Adrenal gland (tissue), 5 donors: ENCODE results near the gene SORL1-AS1.

Source experiments
- CTCF ChIP-seq, 6 experiments: fragments of 450-650 bp in 4 of 6; fragments of 200-600 bp in 2 of 6; sonication (generic) in 1 of 6; IDR thresholded peaks; 1 replicate in 5 of 6; 2 replicates in 1 of 6; pipeline versions ENCODE4 v1.5.1 to v1.8.0; 2016 to 2021; ENCODE audit warnings: antibody characterized with exemption in 6 of 6, mild to moderate bottlenecking in 2 of 6, moderate library complexity in 1 of 6
- POLR2A ChIP-seq, 2 donors: fragments of 450-650 bp; IDR thresholded peaks; one replicate each; pipeline ENCODE4 v1.6.1; 2017; ENCODE audit warnings: antibody characterized with exemption in 2 of 2, mild to moderate bottlenecking in 2 of 2, moderate library complexity in 1 of 2
- donor health status: DM: no; HTN: no; CAD: no.

DNA sequence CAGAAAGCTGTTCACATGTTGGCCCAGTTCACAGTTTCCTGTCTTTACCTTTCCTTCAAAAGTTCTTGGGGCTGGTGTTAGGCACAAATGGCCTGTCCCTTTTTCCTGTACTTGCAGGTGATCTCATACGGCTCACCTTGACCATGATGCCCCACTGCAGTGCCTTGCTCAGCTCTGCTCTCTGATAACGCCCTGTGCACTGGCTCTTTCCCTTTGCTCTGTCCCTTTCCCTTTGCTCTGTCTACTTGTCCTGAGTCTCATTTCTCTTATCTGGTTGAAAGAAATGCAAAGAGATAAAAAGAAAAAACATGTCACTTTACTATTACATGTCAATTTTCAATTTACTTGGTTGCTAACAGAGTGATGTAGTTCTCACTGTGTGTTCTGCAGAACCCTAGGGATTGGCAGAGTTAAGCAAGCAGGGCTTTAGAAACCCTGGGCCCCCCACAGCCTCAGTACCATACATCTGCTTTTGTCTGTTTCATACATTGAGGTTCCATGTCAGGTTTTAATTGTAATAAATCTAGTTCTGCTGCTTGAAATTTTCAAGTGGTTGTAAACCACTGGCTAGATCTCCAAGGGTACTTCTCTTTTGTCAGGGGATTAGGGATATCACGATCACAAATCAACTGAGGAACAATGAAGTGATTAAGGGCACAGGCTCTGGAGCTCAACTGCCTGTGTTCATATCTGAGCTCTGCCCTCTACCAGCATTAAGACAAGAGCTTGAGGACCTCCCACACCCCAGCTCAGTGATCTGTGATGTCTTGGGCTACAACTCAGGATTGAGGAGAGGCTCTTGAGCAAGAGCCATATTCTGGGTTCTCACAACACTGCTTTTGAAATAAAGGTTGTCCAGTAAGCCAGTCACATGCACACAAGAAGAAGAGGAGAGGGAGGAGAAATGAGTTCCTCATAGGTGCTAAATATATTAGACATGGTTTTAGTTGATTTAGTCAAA is 16.9 kb downstream of the SORL1-AS1 start:
- TF ChIP-seq POLR2A (IDR thresholded peaks at IDR 0.05) (no peak), CTCF (IDR thresholded peaks at IDR 0.05) (no peak)
